Stomach (tissue), 9 donors: ENCODE measurements around the gene TRIO. TPM values are rescaled to one million over a fixed set of nuclear protein-coding genes. Genes with fewer than 3 reads are reported as not detected.

Source experiments
- DNase-seq, 2 donors: peaks; one replicate each; pipeline versions ENCODE4 v3.0.0 to v3.0.0-alpha.2; 2013 to 2019
- H3K27ac ChIP-seq, 5 donors: fragments of 200-600 bp in 4 of 5; sonication (generic) in 4 of 5; one replicate each; pipeline ENCODE4 v1.5.1; 2013 to 2019; ENCODE audit warnings: mild to moderate bottlenecking in 1 of 5, moderate library complexity in 1 of 5
- H3K27me3 ChIP-seq, 3 donors: fragments of 200-600 bp; sonication (generic); one replicate each; pipeline ENCODE4 v1.5.1; 2017 to 2019; ENCODE audit warnings: mixed run types in 1 of 3
- H3K36me3 ChIP-seq, 4 donors: fragments of 200-600 bp; sonication (generic); 1 replicate in 3 of 4; 2 replicates in 1 of 4; pipeline ENCODE4 v1.5.1; 2016 to 2019
- H3K4me1 ChIP-seq, 4 donors: fragments of 200-600 bp; sonication (generic); one replicate each; pipeline ENCODE4 v1.5.1; 2016 to 2019
- H3K4me3 ChIP-seq, 4 donors: fragments of 200-600 bp; sonication (generic) in 3 of 4; one replicate each; pipeline ENCODE4 v1.5.1; 2016 to 2019; ENCODE audit warnings: mild to moderate bottlenecking in 1 of 4
- H3K9me3 ChIP-seq, 4 donors: fragments of 200-600 bp; sonication (generic); one replicate each; pipeline ENCODE4 v1.5.1; 2016 to 2019
- EP300 ChIP-seq: sonication (generic); formaldehyde crosslinking; IDR thresholded peaks from one replicate; pipeline ENCODE4 v1.6.1; 2017; ENCODE audit warnings: antibody characterized with exemption
- POLR2A ChIP-seq, 4 donors: fragments of 450-650 bp; IDR thresholded peaks; one replicate each; pipeline ENCODE4 v1.6.1; 2016; ENCODE audit warnings: antibody characterized with exemption in 4 of 4, control low read depth in 2 of 4, mild to moderate bottlenecking in 1 of 4, moderate library complexity in 1 of 4
- POLR2AphosphoS5 ChIP-seq, 3 donors: sonication (generic); formaldehyde crosslinking; IDR thresholded peaks; one replicate each; pipeline ENCODE4 v1.6.1; 2016; ENCODE audit warnings: antibody characterized with exemption in 3 of 3
- WGBS, 5 donors: extraction: QIAGEN DNeasy Blood & Tissue Kit in 3 of 5; methylation state at CpG; one replicate each; pipeline versions ENCODE4 v1.1.5 to v1.1.7; 2013 to 2018; 5-methylcytosine and 5-hydroxymethylcytosine counted together
- intact Hi-C: fragments of 100-400 bp; cut with DNase I; formaldehyde crosslinking; loops from one replicate; pipeline ENCODE4 v1.15.1; 2023; ENCODE audit warnings: low total_unique reads
- polyA plus RNA-seq, 3 donors: library from polyadenylated mRNA; stranded (reverse); fragments of 200-250 nt; gene quantifications; one replicate each; pipeline ENCODE4 v1.2.3, GENCODE V29; 2013
- total RNA-seq, 5 donors: library from RNA; depleted of rRNA; stranded (reverse); fragments of >200 nt; gene quantifications; one replicate each; pipeline versions ENCODE4 v1.1.0 to v1.2.3, GENCODE V29; 2014 to 2016
- TF ChIP-seq, protein P1 (sequence below), 7 experiments: fragments of 450-650 bp in 4 of 7; fragments of 200-600 bp in 3 of 7; sonication (generic) in 3 of 7; IDR thresholded peaks; one replicate each; pipeline ENCODE4 v1.5.1; 2016 to 2019; ENCODE audit warnings: antibody characterized with exemption in 7 of 7, control low read depth in 2 of 7, mild to moderate bottlenecking in 1 of 7
- donor health status: healthy with polysubstance abuse.
- donor health status: Bipolar disorder and iron deficiency.
- donor health status: healthy.

Gene TRIO
- total and polyA plus RNA-seq, 8 donors, result 9.9 to 558 (median 127) TPM

DNA sequence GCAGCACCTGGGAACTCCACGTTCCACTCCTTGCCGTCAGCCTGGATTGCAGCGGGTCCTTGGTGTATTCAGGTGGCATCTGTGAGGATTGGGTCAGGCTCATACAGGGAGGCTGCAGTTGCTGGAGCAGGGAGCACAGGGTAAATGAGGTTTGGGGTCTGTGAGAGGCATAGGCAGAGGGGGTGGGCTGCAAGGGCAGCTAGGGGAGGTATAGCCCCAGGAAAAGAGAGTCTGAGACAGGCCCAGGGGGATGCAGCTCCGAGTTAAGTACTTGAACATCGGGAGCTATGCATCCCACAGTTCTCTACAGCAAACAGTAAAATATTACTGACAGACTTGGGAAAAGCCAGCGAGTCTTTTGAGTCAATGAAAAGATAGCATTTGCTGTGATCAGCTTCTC is 101.6 kb downstream of the TRIO start:
- WGBS, 5 donors, result 83 to 89% (median 86%) methylated on average over 6 of the region's 6 CpGs
- H3K4me1 ChIP-seq, result peaks cover 0 to 77% (median 33%) of the 10 kb centered on the region in 4 donors
- H3K9me3 ChIP-seq, result no peaks in the 10 kb centered on the region
- H3K36me3 ChIP-seq, result no peaks in the 10 kb centered on the region
- no peak for DNase-seq
- no peak overlapping the region for H3K27ac ChIP-seq
- TF ChIP-seq, protein P1, sequence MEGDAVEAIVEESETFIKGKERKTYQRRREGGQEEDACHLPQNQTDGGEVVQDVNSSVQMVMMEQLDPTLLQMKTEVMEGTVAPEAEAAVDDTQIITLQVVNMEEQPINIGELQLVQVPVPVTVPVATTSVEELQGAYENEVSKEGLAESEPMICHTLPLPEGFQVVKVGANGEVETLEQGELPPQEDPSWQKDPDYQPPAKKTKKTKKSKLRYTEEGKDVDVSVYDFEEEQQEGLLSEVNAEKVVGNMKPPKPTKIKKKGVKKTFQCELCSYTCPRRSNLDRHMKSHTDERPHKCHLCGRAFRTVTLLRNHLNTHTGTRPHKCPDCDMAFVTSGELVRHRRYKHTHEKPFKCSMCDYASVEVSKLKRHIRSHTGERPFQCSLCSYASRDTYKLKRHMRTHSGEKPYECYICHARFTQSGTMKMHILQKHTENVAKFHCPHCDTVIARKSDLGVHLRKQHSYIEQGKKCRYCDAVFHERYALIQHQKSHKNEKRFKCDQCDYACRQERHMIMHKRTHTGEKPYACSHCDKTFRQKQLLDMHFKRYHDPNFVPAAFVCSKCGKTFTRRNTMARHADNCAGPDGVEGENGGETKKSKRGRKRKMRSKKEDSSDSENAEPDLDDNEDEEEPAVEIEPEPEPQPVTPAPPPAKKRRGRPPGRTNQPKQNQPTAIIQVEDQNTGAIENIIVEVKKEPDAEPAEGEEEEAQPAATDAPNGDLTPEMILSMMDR (IDR thresholded peaks at IDR 0.05), result no peak
- TF ChIP-seq POLR2A (IDR thresholded peaks at IDR 0.05) (no peak), POLR2AphosphoS5 (IDR thresholded peaks at IDR 0.05) (no peak), EP300 (no peak)
- H3K27me3 ChIP-seq, result no peaks in the 10 kb centered on the region
- intact Hi-C loops, result no loop called here
- H3K4me3 ChIP-seq, result no peak overlapping the region

DNA sequence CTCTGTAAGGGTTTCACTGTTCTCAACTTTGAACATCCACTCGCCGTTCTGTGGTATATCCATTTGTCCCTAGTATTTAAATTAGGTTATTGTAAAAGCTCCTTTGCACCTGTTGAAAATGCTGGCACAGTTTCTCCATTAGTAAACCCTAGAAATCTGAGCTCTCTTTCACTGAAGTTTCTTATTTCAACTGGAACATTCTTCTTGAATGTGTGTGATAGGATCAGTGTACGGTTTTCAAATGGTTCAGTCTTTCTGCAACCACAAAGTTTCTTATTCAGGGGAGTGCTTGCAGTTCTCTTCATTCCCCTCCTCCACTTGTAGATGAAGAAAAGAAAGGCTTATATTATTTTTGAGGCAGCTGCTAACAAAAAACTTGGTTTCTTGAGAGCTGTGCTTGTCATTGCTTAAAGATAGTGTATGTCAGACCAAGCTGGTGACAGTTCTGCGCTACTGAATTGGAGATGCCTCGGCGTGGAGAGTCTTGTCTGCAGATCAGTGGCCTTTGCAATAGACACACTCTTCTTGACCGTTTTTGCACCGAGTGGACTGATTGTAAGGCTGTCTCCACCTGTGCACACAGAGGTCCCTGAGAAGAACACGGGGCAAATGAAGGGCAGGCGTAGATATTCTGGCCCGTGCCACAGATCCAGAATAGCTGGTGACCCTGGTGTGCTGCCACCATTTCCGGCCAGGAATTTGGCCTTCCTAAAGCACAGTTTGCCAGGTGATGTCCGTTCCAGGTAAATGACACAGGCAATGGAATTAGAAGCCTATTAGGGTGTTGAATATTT is 102.2 kb downstream of the TRIO start:
- Histone ChIP-seq H3K4me3 (no peak overlapping the region), H3K27me3 (no peaks in the 10 kb centered on the region), H3K9me3 (no peaks in the 10 kb centered on the region), H3K36me3 (no peaks in the 10 kb centered on the region), H3K4me1 (peaks cover 0 to 77% (median 36%) of the 10 kb centered on the region in 4 donors), H3K27ac (no peak overlapping the region)
- WGBS, 5 donors, result 71 to 79% (median 76%) methylated on average over 12 to 13 of the region's 13 CpGs
- no peak for DNase-seq
- TF ChIP-seq, protein P1 (IDR thresholded peaks at IDR 0.05), result no peak
- TF ChIP-seq POLR2AphosphoS5 (IDR thresholded peaks at IDR 0.05) (no peak), POLR2A (IDR thresholded peaks at IDR 0.05) (no peak), EP300 (no peak)
- intact Hi-C loops, result no loop called here

DNA sequence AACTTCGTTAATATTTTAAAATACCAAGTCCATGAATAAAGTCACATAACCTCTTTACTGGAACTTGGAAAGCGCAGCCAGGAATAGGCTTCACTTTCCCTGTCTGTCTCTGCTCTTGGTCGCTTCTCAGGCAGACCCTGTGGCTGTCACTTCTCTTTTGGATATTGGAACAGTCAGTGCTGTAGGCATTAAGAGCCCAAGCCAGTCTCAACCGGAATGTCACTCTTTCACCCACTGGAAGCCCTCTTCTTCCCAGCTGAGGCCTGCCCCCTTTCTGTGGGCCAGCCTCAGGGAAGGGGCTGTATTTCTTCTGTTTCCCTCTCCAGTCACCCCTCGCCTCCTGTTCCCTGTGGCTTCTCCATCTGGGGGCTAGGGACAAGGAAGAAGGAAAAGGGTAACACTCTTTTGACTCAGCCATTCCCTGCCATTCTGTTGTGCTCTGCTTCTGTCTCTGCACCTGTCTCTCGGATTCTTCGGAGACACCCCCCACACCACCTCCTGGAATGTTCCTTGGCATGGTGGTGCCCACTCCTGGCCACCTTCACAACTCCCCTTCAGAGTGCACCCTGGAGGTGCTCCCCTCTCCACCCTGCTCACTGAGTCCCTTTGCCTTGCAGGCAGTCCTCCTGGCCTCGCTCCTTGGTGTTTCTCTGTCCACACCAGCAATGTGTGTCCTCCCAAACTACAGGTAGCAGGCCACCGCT is 103.4 kb downstream of the TRIO start:
- H3K27ac ChIP-seq, result no peak overlapping the region
- no peak overlapping the region for H3K4me3 ChIP-seq
- H3K27me3 ChIP-seq, result no peaks in the 10 kb centered on the region
- WGBS, 5 donors, result 82 to 93% (median 90%) methylated on average over 9 of the region's 9 CpGs
- TF ChIP-seq POLR2AphosphoS5 (IDR thresholded peaks at IDR 0.05) (no peak), POLR2A (IDR thresholded peaks at IDR 0.05) (no peak), EP300 (no peak)
- TF ChIP-seq, protein P1 (IDR thresholded peaks at IDR 0.05), result no peak
- no peak for DNase-seq
- no peaks in the 10 kb centered on the region for H3K36me3 ChIP-seq
- intact Hi-C loops, result no loop called here
- H3K4me1 ChIP-seq, result peaks cover 0 to 78% (median 44%) of the 10 kb centered on the region in 4 donors
- no peaks in the 10 kb centered on the region for H3K9me3 ChIP-seq

DNA sequence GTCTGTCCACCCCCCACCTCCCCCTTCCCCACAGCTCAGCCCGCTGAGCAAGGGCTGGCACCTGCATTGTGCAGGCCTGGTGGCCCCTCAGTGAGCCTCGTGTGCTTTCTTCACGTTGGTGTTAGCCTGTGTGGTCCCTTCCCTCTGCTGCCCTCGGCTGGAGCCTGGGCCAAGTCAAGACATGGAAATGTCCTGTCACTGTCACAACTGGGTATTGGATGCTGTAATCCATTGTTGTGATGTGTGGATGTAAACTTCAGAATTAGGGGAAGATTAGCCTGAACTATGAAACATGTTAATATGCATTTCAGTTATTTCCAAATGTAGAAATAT is 103.9 kb downstream of the TRIO start:
- Histone ChIP-seq H3K36me3 (no peaks in the 10 kb centered on the region), H3K4me1 (peaks cover 0 to 78% (median 45%) of the 10 kb centered on the region in 4 donors), H3K9me3 (no peaks in the 10 kb centered on the region), H3K27ac (no peak overlapping the region), H3K4me3 (no peak overlapping the region), H3K27me3 (no peaks in the 10 kb centered on the region)
- 58 to 66% (median 64%) methylated on average over 4 of the region's 4 CpGs for WGBS, 5 donors
- TF ChIP-seq POLR2A (IDR thresholded peaks at IDR 0.05), result no peak
- intact Hi-C loops, result no loop called here
- no peak for DNase-seq
